HepG2 (cell line): ENCODE measurements around the gene ACVR1B. TPM values are rescaled to one million over a fixed set of nuclear protein-coding genes. Genes with fewer than 3 reads are reported as not detected.

Source experiments
- ELF4 ChIP-seq: sonication (generic); formaldehyde crosslinking; IDR thresholded peaks from 2 replicates; pipeline ENCODE4 v1.5.0; 2020; ENCODE audit warnings: missing genetic modification reagents, mild to moderate bottlenecking, moderate library complexity, borderline replicate concordance
- JUN ChIP-seq: sonication (generic); formaldehyde crosslinking; IDR thresholded peaks from 2 replicates; pipeline ENCODE4 v1.4.0; 2020; ENCODE audit warnings: mild to moderate bottlenecking, missing genetic modification reagents
- MED1 ChIP-seq: sonication (generic); formaldehyde crosslinking; IDR thresholded peaks from 2 replicates; pipeline ENCODE4 v1.4.0; 2020; ENCODE audit warnings: missing genetic modification reagents
- NAIF1 ChIP-seq: sonication (generic); formaldehyde crosslinking; IDR thresholded peaks from 2 replicates; pipeline ENCODE4 v1.5.0; 2020; ENCODE audit warnings: mild to moderate bottlenecking, missing genetic modification reagents, borderline replicate concordance
- NCOA5 ChIP-seq: sonication (generic); formaldehyde crosslinking; IDR thresholded peaks from 2 replicates; pipeline ENCODE4 v1.4.0; 2020; ENCODE audit warnings: missing genetic modification reagents
- NFIB ChIP-seq: sonication (generic); formaldehyde crosslinking; IDR thresholded peaks from 2 replicates; pipeline ENCODE4 v1.9.0; 2021; ENCODE audit warnings: missing genetic modification reagents, mild to moderate bottlenecking, borderline replicate concordance
- PRDM4 ChIP-seq: sonication (generic); formaldehyde crosslinking; IDR thresholded peaks from 2 replicates; pipeline ENCODE4 v1.9.0; 2021; ENCODE audit warnings: missing genetic modification reagents, borderline replicate concordance
- SALL1 ChIP-seq: sonication (generic); formaldehyde crosslinking; IDR thresholded peaks from 2 replicates; pipeline ENCODE4 v1.8.0; 2022; ENCODE audit warnings: mild to moderate bottlenecking, missing genetic modification reagents
- SALL2 ChIP-seq: sonication (generic); formaldehyde crosslinking; IDR thresholded peaks from 2 replicates; pipeline ENCODE4 v1.8.1; 2023; ENCODE audit warnings: mild to moderate bottlenecking, missing genetic modification reagents, inconsistent platforms
- TOPORS ChIP-seq: sonication (generic); formaldehyde crosslinking; IDR thresholded peaks from 2 replicates; pipeline ENCODE4 v1.8.0; 2023; ENCODE audit warnings: mild to moderate bottlenecking, missing genetic modification reagents
- ZBTB42 ChIP-seq: sonication (generic); formaldehyde crosslinking; IDR thresholded peaks from 2 replicates; pipeline ENCODE4 v1.5.0; 2020; ENCODE audit warnings: mild to moderate bottlenecking, missing genetic modification reagents
- ZGPAT ChIP-seq: IDR thresholded peaks from 2 replicates; pipeline ENCODE4 v1.6.1; 2016; ENCODE audit warnings: mild to moderate bottlenecking
- ZHX2 ChIP-seq, 2 experiments: sonication (generic) in 1 of 2; formaldehyde crosslinking in 1 of 2; IDR thresholded peaks; 2 replicates each; pipeline versions ENCODE4 v1.6.1 to v1.9.0; 2014 to 2022; ENCODE audit warnings: antibody characterized with exemption in 1 of 2, borderline replicate concordance in 1 of 2, inconsistent platforms in 1 of 2, low read depth in 1 of 2, missing genetic modification reagents in 1 of 2
- ZNF263 ChIP-seq: sonication (generic); formaldehyde crosslinking; IDR thresholded peaks from 2 replicates; pipeline ENCODE4 v1.4.0; 2020; ENCODE audit warnings: missing genetic modification reagents
- ZNF337 ChIP-seq: sonication (generic); formaldehyde crosslinking; IDR thresholded peaks from 2 replicates; pipeline ENCODE4 v1.5.1; 2020; ENCODE audit warnings: missing genetic modification reagents, low read depth, mild to moderate bottlenecking, borderline replicate concordance
- ZNF431 ChIP-seq: sonication (generic); formaldehyde crosslinking; IDR thresholded peaks from 2 replicates; pipeline ENCODE4 v1.9.0; 2022; ENCODE audit warnings: missing genetic modification reagents, low read depth, mild to moderate bottlenecking, borderline replicate concordance
- ZNF598 ChIP-seq: sonication (generic); formaldehyde crosslinking; IDR thresholded peaks from 2 replicates; pipeline ENCODE4 v1.5.1; 2020; ENCODE audit warnings: mild to moderate bottlenecking, missing genetic modification reagents, borderline replicate concordance
- polyA plus RNA-seq, 8 experiments: library from polyadenylated mRNA; depleted of rRNA in 3 of 8; stranded (reverse) in 7 of 8; unstranded in 1 of 8; fragments of >200 nt; fragmentation: Illumina TruSeq in 4 of 8; extraction: Trizol in 4 of 8; gene quantifications; 2 replicates each; pipeline versions ENCODE4 v1.2.1 to v1.2.3, GENCODE V29; 2011 to 2016; ENCODE audit warnings: low read depth in 4 of 8, missing spikeins in 1 of 8, mixed read lengths in 1 of 8; ENCODE audit not compliant: insufficient read depth in 1 of 8
- total RNA-seq, 5 experiments: library from RNA; depleted of rRNA; stranded (reverse); fragments of >200 nt; fragmentation: Illumina TruSeq; extraction: Trizol; gene quantifications; 2 replicates each; pipeline ENCODE4 v1.2.3, GENCODE V29; 2016; ENCODE audit warnings: low read depth in 1 of 5
- TF ChIP-seq, protein P1 (sequence below): IDR thresholded peaks from 2 replicates; pipeline ENCODE4 v1.6.1; 2016; ENCODE audit warnings: mild to moderate bottlenecking, missing biosample characterization, missing genetic modification reagents

Gene ACVR1B
- total and polyA plus RNA-seq, 2 of the 13 experiments (the other 11 are each of a cell fraction or from before 2014, with no cell fraction given) = 8.9 to 12.1 TPM

GRCh38 chr12:52011602-52012214 is 60.2 kb downstream of the ACVR1B start (continued):
- TF ChIP-seq ELF4 (CRISPR knock-in tag) = no peak
- 0 out of 2 replicates have a peak, but pooled peaks have one; percentile 19 for TF ChIP-seq MED1 (CRISPR knock-in tag)
- TF ChIP-seq JUN = no peak
- TF ChIP-seq TOPORS (CRISPR knock-in tag) = no peak
- TF ChIP-seq ZHX2 (IDR thresholded peaks at IDR 0.05; ENCODE audit: low read depth) = no peak
- TF ChIP-seq ZHX2 (CRISPR knock-in tag; IDR thresholded peaks at IDR 0.05; ENCODE audit: borderline replicate concordance) = no peak
- TF ChIP-seq NAIF1 = no peak
- no peak for TF ChIP-seq NCOA5 (CRISPR knock-in tag)
- TF ChIP-seq ZNF263 = no peak
- TF ChIP-seq ZNF598 (CRISPR knock-in tag) = no peak
- TF ChIP-seq SALL2 (CRISPR knock-in tag) = no peak
- no peak for TF ChIP-seq ZNF431
- TF ChIP-seq, protein P1, sequence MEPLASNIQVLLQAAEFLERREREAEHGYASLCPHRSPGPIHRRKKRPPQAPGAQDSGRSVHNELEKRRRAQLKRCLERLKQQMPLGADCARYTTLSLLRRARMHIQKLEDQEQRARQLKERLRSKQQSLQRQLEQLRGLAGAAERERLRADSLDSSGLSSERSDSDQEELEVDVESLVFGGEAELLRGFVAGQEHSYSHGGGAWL = no peak
- TF ChIP-seq ZBTB42 = no peak
- TF ChIP-seq NFIB (CRISPR knock-in tag) = no peak
- no peak for TF ChIP-seq ZNF337 (CRISPR knock-in tag)
- TF ChIP-seq SALL1 (CRISPR knock-in tag) = peak; percentile 39
- no peak for TF ChIP-seq ZGPAT (CRISPR knock-in tag)
- no peak for TF ChIP-seq PRDM4 (CRISPR knock-in tag)
